ENCODE measurements around the gene CYYR1. TPM values are rescaled to one million over a fixed set of nuclear protein-coding genes. Genes with fewer than 3 reads are reported as not detected.

The CYYR1 gene
- polyA plus RNA-seq, 3 donors = 0.16 to 0.30 TPM; not detected in 1

DNA sequence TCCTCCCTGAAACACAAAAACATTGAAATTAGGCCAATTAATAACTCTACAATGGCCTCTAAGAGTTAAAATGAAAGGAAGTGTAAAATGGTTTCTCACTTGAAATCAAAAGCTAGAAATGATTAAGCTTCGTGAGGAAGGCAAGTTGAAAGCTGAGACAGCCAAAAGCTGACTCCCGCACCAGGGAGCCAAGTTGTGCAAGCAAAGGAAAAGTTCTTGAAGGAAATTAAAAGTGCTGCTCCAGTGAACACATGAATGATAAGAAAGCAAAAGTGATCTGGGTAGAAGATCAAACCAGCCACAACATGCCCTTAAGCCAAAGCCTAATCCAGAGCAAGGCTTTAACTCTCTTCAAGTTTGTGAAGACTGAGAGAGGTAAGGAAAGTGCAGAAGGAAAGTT is 22.8 kb downstream of the CYYR1 start:
- Histone ChIP-seq H3K9ac (ENCODE audit: insufficient read depth, low read length, poor library complexity, severe bottlenecking) (no peak overlapping the region), H3K4me3 (replicated peaks in 1 of 3; ENCODE audit: low read depth in 2 of 3, low read length in 3 of 3) (no peak overlapping the region), H3K9me3 (replicated peaks in 1 of 2; ENCODE audit: control insufficient read depth in 1 of 2, insufficient read depth in 1 of 2, low read length in 2 of 2) (no peaks in the 10 kb centered on the region), H3K27me3 (ENCODE audit: control insufficient read depth in 2 of 2, insufficient read depth in 2 of 2, low read length in 2 of 2) (no peaks in the 10 kb centered on the region), H2AFZ (ENCODE audit: insufficient read depth, low read depth, low read length, poor library complexity, severe bottlenecking) (no peak overlapping the region), H3K79me2 (ENCODE audit: insufficient read depth, low read length) (no peaks in the 10 kb centered on the region), H3K27ac (ENCODE audit: low read depth in 1 of 2, low read length in 2 of 2) (no peak overlapping the region), H4K20me1 (ENCODE audit: insufficient read depth, low read length) (no peaks in the 10 kb centered on the region), H3K4me2 (replicated peaks; ENCODE audit: extremely low read depth, low read length, poor library complexity, severe bottlenecking) (no peak overlapping the region), H3K36me3 (replicated peaks in 1 of 2; ENCODE audit: control insufficient read depth in 1 of 2, insufficient read depth in 2 of 2, low read length in 2 of 2) (no peaks in the 10 kb centered on the region), H3K4me1 (ENCODE audit: control insufficient read depth in 1 of 2, insufficient read depth in 2 of 2, low read length in 2 of 2) (peaks cover 14 to 16% of the 10 kb centered on the region in 2 donors)
- WGBS (ENCODE audit: insufficient coverage) = 83% methylated on average over 2 of the region's 2 CpGs
- Mint-ChIP-seq H3K27ac (no peak overlapping the region), H3K4me3 (no peak overlapping the region), H3K4me1 (peaks cover 16% of the 10 kb centered on the region), H3K9me3 (no peaks in the 10 kb centered on the region), H3K27me3 (ENCODE audit: low read depth in 3 of 3) (no peaks in the 10 kb centered on the region), H3K36me3 (no peaks in the 10 kb centered on the region)
- intact Hi-C loops (cut with micrococcal nuclease) = no loop called here
- TF ChIP-seq, protein P1, sequence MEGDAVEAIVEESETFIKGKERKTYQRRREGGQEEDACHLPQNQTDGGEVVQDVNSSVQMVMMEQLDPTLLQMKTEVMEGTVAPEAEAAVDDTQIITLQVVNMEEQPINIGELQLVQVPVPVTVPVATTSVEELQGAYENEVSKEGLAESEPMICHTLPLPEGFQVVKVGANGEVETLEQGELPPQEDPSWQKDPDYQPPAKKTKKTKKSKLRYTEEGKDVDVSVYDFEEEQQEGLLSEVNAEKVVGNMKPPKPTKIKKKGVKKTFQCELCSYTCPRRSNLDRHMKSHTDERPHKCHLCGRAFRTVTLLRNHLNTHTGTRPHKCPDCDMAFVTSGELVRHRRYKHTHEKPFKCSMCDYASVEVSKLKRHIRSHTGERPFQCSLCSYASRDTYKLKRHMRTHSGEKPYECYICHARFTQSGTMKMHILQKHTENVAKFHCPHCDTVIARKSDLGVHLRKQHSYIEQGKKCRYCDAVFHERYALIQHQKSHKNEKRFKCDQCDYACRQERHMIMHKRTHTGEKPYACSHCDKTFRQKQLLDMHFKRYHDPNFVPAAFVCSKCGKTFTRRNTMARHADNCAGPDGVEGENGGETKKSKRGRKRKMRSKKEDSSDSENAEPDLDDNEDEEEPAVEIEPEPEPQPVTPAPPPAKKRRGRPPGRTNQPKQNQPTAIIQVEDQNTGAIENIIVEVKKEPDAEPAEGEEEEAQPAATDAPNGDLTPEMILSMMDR (IDR thresholded peaks at IDR 0.05) = no peak
- no peak for DNase-seq

DNA sequence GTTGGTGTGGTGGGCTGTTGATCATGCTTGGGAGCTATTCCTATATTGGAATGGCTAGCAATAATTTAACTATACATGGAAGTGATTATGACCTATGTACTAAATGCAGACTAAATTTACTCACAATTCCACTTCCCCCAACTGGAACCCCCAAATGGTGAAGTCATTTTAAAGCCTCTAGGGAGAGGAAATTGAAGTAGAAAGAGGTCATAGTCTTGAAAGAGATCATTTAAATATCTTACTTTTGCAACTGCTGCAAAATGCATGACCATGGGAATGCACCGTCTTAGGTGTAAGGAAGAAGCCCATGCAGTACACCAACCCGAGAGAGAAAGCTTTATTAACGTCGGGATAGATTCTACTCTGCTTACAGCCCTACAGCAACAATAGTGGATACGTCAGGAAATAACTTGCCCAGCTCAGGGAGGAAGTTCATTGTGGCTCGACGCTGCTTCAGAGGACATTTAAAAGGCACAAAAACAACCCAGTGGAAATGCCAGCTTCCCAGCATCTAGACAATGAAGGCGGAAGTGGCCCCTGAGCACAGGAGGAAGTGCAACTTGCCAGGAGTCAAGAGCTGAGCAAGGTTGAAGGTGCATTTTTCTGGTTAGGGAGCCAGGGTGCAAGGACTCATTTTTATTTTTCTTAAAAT is 26.5 kb downstream of the CYYR1 start:
- H4K20me1 ChIP-seq (ENCODE audit: insufficient read depth, low read length) = no peaks in the 10 kb centered on the region
- H3K9me3 ChIP-seq (replicated peaks in 1 of 2; ENCODE audit: control insufficient read depth in 1 of 2, insufficient read depth in 1 of 2, low read length in 2 of 2) = no peaks in the 10 kb centered on the region
- DNase-seq = peak; percentile 41 to 81 (median 57)
- Mint-ChIP-seq H3K4me3 (peak overlapping the region; percentile 64 to 76), H3K4me1 (peaks cover 16% of the 10 kb centered on the region), H3K9me3 (no peaks in the 10 kb centered on the region), H3K27me3 (ENCODE audit: low read depth in 3 of 3) (no peaks in the 10 kb centered on the region), H3K36me3 (no peaks in the 10 kb centered on the region), H3K27ac (peak overlapping the region; percentile 60 to 89 (median 85))
- WGBS (ENCODE audit: insufficient coverage) = 33% methylated on average over 6 of the region's 8 CpGs
- H3K4me2 ChIP-seq (replicated peaks; ENCODE audit: extremely low read depth, low read length, poor library complexity, severe bottlenecking) = peak overlapping the region; percentile 60
- H3K27ac ChIP-seq (ENCODE audit: low read depth in 1 of 2, low read length in 2 of 2) = peak overlapping the region; percentile 36 to 71
- peaks cover 14 to 16% of the 10 kb centered on the region in 2 donors for H3K4me1 ChIP-seq (ENCODE audit: control insufficient read depth in 1 of 2, insufficient read depth in 2 of 2, low read length in 2 of 2)
- H3K79me2 ChIP-seq (ENCODE audit: insufficient read depth, low read length) = no peaks in the 10 kb centered on the region
- H3K36me3 ChIP-seq (replicated peaks in 1 of 2; ENCODE audit: control insufficient read depth in 1 of 2, insufficient read depth in 2 of 2, low read length in 2 of 2) = no peaks in the 10 kb centered on the region
- H3K27me3 ChIP-seq (ENCODE audit: control insufficient read depth in 2 of 2, insufficient read depth in 2 of 2, low read length in 2 of 2) = no peaks in the 10 kb centered on the region
- intact Hi-C loops (cut with micrococcal nuclease) = no loop called here
- H3K9ac ChIP-seq (ENCODE audit: insufficient read depth, low read length, poor library complexity, severe bottlenecking) = no peak overlapping the region
- TF ChIP-seq, protein P1 (IDR thresholded peaks at IDR 0.05) = no peak
- peak overlapping the region in 2 of 3 experiments; percentile 21 to 54 for H3K4me3 ChIP-seq (replicated peaks in 1 of 3; ENCODE audit: low read depth in 2 of 3, low read length in 3 of 3)
- peak overlapping the region; percentile 64 for H2AFZ ChIP-seq (ENCODE audit: insufficient read depth, low read depth, low read length, poor library complexity, severe bottlenecking)
